ENCODE data around the gene NAALADL2.

NAALADL2 gene

DNA sequence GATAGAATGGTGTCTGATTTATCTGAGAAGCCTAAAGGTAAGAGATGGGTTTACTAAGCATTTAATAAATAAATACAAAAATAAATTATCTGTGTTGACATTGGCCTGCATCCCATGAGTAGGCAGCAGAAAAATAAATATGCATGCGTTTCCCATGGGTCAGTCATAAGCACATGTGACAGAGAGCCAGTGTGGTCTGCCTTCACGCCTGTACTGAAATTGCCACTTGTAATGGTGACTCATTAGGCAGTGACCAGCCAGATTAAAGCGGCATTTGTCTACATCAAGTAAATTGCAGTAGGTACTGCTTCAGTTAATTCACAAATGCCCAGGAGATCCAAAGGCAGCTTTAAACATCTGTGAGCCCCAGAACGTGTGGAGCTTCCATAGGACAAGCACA, 399.6 kb downstream of the NAALADL2 start:
- TF ChIP-seq FOXM1 (IDR thresholded peaks at IDR 0.05; ENCODE audit: borderline replicate concordance, low read depth): no peak
- TF ChIP-seq USF1 (IDR thresholded peaks at IDR 0.05): no peak
- TF ChIP-seq EP300 (IDR thresholded peaks at IDR 0.05; ENCODE audit: borderline replicate concordance): no peak
- TF ChIP-seq TAF1 (IDR thresholded peaks at IDR 0.05; ENCODE audit: low read depth): no peak
- no peak for TF ChIP-seq TCF12 (IDR thresholded peaks at IDR 0.05; ENCODE audit: low read depth)
- no peak for TF ChIP-seq TEAD4 (IDR thresholded peaks at IDR 0.05)
- TF ChIP-seq CEBPB (IDR thresholded peaks at IDR 0.05): no peak
- TF ChIP-seq YY1 (IDR thresholded peaks at IDR 0.05; ENCODE audit: low read depth): no peak
- TF ChIP-seq, protein P1, sequence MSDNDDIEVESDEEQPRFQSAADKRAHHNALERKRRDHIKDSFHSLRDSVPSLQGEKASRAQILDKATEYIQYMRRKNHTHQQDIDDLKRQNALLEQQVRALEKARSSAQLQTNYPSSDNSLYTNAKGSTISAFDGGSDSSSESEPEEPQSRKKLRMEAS (IDR thresholded peaks at IDR 0.05): no peak
- no peak for TF ChIP-seq CREB1 (IDR thresholded peaks at IDR 0.05; ENCODE audit: low read depth)
- TF ChIP-seq ZBTB7A (IDR thresholded peaks at IDR 0.05; ENCODE audit: low read depth): no peak
- no peak for TF ChIP-seq REST (IDR thresholded peaks at IDR 0.05; ENCODE audit: low read depth)

GRCh38 chr3:175260145-175260794, 401.1 kb downstream of the NAALADL2 start:
- TF ChIP-seq ZBTB7A (IDR thresholded peaks at IDR 0.05; ENCODE audit: low read depth) (no peak), CREB1 (IDR thresholded peaks at IDR 0.05; ENCODE audit: low read depth) (no peak), NFIC (IDR thresholded peaks at IDR 0.05) (no peak), EGR1 (IDR thresholded peaks at IDR 0.05) (no peak), TEAD4 (IDR thresholded peaks at IDR 0.05) (no peak), CEBPB (IDR thresholded peaks at IDR 0.05) (no peak), TAF1 (IDR thresholded peaks at IDR 0.05; ENCODE audit: low read depth) (no peak), REST (IDR thresholded peaks at IDR 0.05; ENCODE audit: low read depth) (no peak), USF1 (IDR thresholded peaks at IDR 0.05) (no peak), TCF12 (IDR thresholded peaks at IDR 0.05; ENCODE audit: low read depth) (no peak), RAD21 (IDR thresholded peaks at IDR 0.05; ENCODE audit: low read depth) (no peak), EP300 (IDR thresholded peaks at IDR 0.05; ENCODE audit: borderline replicate concordance) (no peak), FOXM1 (IDR thresholded peaks at IDR 0.05; ENCODE audit: borderline replicate concordance, low read depth) (no peak), YY1 (IDR thresholded peaks at IDR 0.05; ENCODE audit: low read depth) (no peak)
- TF ChIP-seq, protein P1 (IDR thresholded peaks at IDR 0.05): no peak

DNA sequence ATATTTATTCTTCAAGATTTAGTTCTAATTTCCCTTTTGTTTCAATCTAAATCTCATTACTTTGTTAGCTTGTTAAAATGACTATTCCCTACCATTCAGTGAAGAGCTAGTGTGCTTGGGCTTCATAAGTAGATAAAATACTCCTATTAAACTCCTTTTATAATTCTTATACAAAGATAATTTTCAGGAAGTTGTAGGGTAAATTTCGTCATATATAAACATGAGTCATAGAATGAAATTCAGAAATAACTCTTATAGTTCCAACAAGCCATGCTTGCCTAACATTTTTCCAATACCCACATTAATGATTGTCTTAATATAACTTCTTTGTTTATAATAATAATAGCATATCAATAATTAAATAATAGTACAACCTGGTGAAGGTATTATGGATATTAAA, 407.3 kb downstream of the NAALADL2 start:
- no peak for TF ChIP-seq TEAD4 (IDR thresholded peaks at IDR 0.05)
- TF ChIP-seq USF1 (IDR thresholded peaks at IDR 0.05): no peak
- TF ChIP-seq, protein P1 (IDR thresholded peaks at IDR 0.05): no peak
- TF ChIP-seq YY1 (IDR thresholded peaks at IDR 0.05; ENCODE audit: low read depth): no peak
- no peak for TF ChIP-seq EP300 (IDR thresholded peaks at IDR 0.05; ENCODE audit: borderline replicate concordance)
- TF ChIP-seq EGR1 (IDR thresholded peaks at IDR 0.05): no peak
- no peak for TF ChIP-seq NFIC (IDR thresholded peaks at IDR 0.05)
- no peak for TF ChIP-seq TAF1 (IDR thresholded peaks at IDR 0.05; ENCODE audit: low read depth)
- TF ChIP-seq REST (IDR thresholded peaks at IDR 0.05; ENCODE audit: low read depth): no peak
- no peak for TF ChIP-seq FOXM1 (IDR thresholded peaks at IDR 0.05; ENCODE audit: borderline replicate concordance, low read depth)
- TF ChIP-seq TCF12 (IDR thresholded peaks at IDR 0.05; ENCODE audit: low read depth): no peak
- TF ChIP-seq CREB1 (IDR thresholded peaks at IDR 0.05; ENCODE audit: low read depth): no peak
- no peak for TF ChIP-seq ZBTB7A (IDR thresholded peaks at IDR 0.05; ENCODE audit: low read depth)
- TF ChIP-seq CEBPB (IDR thresholded peaks at IDR 0.05): no peak
- TF ChIP-seq RAD21 (IDR thresholded peaks at IDR 0.05; ENCODE audit: low read depth): no peak
